Ovary (tissue), 9 donors: ENCODE data around the gene ARHGAP44. TPM values are rescaled to one million over a fixed set of nuclear protein-coding genes. Genes with fewer than 3 reads are reported as not detected.
"Not testable (repeated sequence)": the region's sequence is repeated elsewhere in the genome, so short reads cannot be mapped to it uniquely, and the experiment has no call there.

ENCODE experiments used
- DNase-seq, 5 donors: peaks; one replicate each; pipeline ENCODE4 v3.0.0-alpha.2; 2019 to 2020
- H3K27ac ChIP-seq, 2 donors: fragments of 200-600 bp; one replicate each; pipeline versions ENCODE4 v1.5.1 to v1.8.0; 2019 to 2022
- H3K27me3 ChIP-seq: fragments of 200-600 bp; one replicate; pipeline ENCODE4 v1.8.0; 2022
- H3K36me3 ChIP-seq: fragments of 200-600 bp; sonication (generic); one replicate; pipeline ENCODE4 v1.5.1; 2019
- H3K4me1 ChIP-seq: one replicate; pipeline ENCODE4 v1.8.1; 2013; ENCODE audit warnings: mild to moderate bottlenecking, moderate library complexity; ENCODE audit not compliant: insufficient read depth
- H3K4me3 ChIP-seq: fragments of 200-600 bp; sonication (generic); one replicate; pipeline ENCODE4 v1.5.1; 2017
- H3K9me3 ChIP-seq, 2 donors: fragments of 200-600 bp in 1 of 2; sonication (generic) in 1 of 2; one replicate each; pipeline versions ENCODE4 v1.5.1 to v1.8.1; 2013 to 2019; ENCODE audit warnings: mild to moderate bottlenecking in 1 of 2, moderate library complexity in 1 of 2
- EP300 ChIP-seq: sonication (generic); formaldehyde crosslinking; IDR thresholded peaks from one replicate; pipeline ENCODE4 v1.6.1; 2017; ENCODE audit warnings: antibody characterized with exemption
- POLR2A ChIP-seq: fragments of 450-650 bp; IDR thresholded peaks from one replicate; pipeline ENCODE4 v1.6.1; 2017; ENCODE audit warnings: antibody characterized with exemption, mild to moderate bottlenecking, moderate library complexity
- WGBS, 3 donors: extraction: QIAGEN DNeasy Blood & Tissue Kit in 1 of 3; methylation state at CpG; one replicate each; pipeline versions ENCODE4 v1.1.5 to v1.1.7; 2013 to 2017; 5-methylcytosine and 5-hydroxymethylcytosine counted together
- intact Hi-C, 4 donors: fragments of 100-400 bp; cut with DNase I; formaldehyde crosslinking; loops; one replicate each; pipeline versions ENCODE4 v1.11.0 to v1.15.1; 2022 to 2023
- polyA plus RNA-seq, 2 donors: library from polyadenylated mRNA; stranded (reverse); fragments of 200-250 nt in 1 of 2; fragments of 350-450 nt in 1 of 2; fragmentation: Illumina TruSeq in 1 of 2; extraction: RNeasy Lipid Tissue Mini Kit (QIAGEN cat#74804) in 1 of 2; gene quantifications; one replicate each; pipeline ENCODE4 v1.2.3, GENCODE V29; 2013 to 2014
- total RNA-seq, 7 donors: library from RNA; depleted of rRNA in 2 of 7; stranded (reverse); fragments of >200 nt in 2 of 7; fragmentation: NEBNext Ultra II Directional in 3 of 7; extraction: Animal tissue kit (Norgen Biotek cat#: 25700) in 3 of 7; gene quantifications; one replicate each; pipeline versions ENCODE4 v1.1.0 to v1.2.4, GENCODE V29; 2016 to 2023
- TF ChIP-seq, protein P1 (sequence below), 3 donors: fragments of 450-650 bp in 2 of 3; fragments of 200-600 bp in 1 of 3; IDR thresholded peaks; one replicate each; pipeline versions ENCODE4 v1.5.1 to v1.8.0; 2016 to 2022; ENCODE audit warnings: antibody characterized with exemption in 3 of 3, mild to moderate bottlenecking in 1 of 3
- donor health status: DM: no; HTN: no; CAD: no; lungs with moderate emphysema.
- donor health status: DM: no; HTN: no; CAD: no.
- donor health status: Bipolar disorder and iron deficiency.
- donor health status: DM: yes; HTN: yes; CAD: no.
- donor health status: DM: no; HTN: no; CAD: no.
- donor health status: DM: yes; HTN: yes; CAD: no.

The ARHGAP44 gene
- total and polyA plus RNA-seq, 9 donors, result 6.8 to 16.5 (median 9.9) TPM

DNA sequence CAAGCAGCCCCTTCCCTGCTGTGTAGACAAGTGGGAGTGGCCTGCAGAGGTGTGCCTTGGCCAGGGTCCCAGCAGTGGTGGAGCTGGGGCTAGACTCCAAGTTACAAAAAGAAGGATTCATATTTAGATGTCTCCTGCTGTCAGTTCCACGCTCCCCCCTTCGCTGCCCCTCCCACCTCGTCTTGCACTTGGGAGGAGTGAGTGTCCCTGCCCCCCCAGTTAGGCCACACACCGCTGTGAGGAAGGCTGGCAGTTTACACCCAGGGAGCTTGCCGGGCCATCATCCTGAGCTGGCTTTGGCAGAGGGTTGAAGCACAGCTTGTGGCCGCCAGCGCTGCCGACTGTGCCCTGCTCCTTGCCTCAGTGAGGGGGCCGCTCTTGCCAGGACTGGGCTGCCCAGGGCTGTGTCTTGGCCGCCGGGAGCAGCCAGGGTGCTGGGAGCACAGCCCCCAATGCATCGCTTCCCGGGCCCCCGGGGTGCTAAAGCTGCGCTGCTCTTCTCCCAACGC lies 184.3 kb downstream of the ARHGAP44 start:
- Histone ChIP-seq H3K27ac (no peak overlapping the region), H3K9me3 (no peaks in the 10 kb centered on the region)

DNA sequence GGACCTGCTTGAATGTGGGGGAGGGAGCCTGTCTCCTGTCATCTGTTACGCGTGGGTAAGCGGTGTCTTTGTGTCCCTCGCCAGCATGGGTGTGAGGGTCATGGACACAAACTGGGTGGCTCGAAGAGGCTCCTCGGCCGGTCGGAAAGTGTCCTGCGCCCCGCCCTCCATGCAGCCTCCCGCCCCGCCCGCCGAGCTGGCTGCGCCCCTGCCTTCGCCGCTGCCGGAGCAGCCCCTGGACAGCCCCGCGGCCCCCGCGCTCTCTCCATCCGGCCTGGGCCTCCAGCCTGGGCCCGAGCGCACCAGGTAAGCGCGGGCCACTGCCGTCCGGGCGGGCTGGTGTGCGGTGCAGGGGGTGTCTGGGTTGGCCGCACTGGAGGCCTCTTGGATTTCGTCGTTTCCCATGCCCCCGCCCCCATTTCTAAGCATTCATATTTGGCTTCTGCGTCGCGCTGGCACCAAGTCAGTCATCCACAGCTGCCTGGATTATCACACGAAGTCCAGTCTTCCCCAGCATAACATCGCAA lies 184.8 kb downstream of the ARHGAP44 start:
- intact Hi-C loops, result no loop called here
- Histone ChIP-seq H3K4me1 (peaks cover 6% of the 10 kb centered on the region), H3K9me3 (no peaks in the 10 kb centered on the region), H3K4me3 (peak overlapping the region; percentile 26), H3K27ac (no peak overlapping the region), H3K27me3 (no peaks in the 10 kb centered on the region), H3K36me3 (no peaks in the 10 kb centered on the region)
- peak in 2 of 5 donors; percentile 36 to 51 for DNase-seq
- TF ChIP-seq, protein P1, sequence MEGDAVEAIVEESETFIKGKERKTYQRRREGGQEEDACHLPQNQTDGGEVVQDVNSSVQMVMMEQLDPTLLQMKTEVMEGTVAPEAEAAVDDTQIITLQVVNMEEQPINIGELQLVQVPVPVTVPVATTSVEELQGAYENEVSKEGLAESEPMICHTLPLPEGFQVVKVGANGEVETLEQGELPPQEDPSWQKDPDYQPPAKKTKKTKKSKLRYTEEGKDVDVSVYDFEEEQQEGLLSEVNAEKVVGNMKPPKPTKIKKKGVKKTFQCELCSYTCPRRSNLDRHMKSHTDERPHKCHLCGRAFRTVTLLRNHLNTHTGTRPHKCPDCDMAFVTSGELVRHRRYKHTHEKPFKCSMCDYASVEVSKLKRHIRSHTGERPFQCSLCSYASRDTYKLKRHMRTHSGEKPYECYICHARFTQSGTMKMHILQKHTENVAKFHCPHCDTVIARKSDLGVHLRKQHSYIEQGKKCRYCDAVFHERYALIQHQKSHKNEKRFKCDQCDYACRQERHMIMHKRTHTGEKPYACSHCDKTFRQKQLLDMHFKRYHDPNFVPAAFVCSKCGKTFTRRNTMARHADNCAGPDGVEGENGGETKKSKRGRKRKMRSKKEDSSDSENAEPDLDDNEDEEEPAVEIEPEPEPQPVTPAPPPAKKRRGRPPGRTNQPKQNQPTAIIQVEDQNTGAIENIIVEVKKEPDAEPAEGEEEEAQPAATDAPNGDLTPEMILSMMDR (IDR thresholded peaks at IDR 0.05), result no peak
- TF ChIP-seq EP300, result no peak
- no peak for TF ChIP-seq POLR2A
- WGBS, 3 donors, result 1% methylated on average over 27 to 40 of the region's 40 CpGs

More for the DNA sequence above, 184.3 kb downstream of the ARHGAP44 start:
- Histone ChIP-seq H3K27me3 (no peaks in the 10 kb centered on the region), H3K4me3 (peak overlapping the region; percentile 26), H3K4me1 (peaks cover 6% of the 10 kb centered on the region), H3K36me3 (no peaks in the 10 kb centered on the region)
- 6 to 8% (median 6%) methylated on average over 6 to 16 of the region's 16 CpGs for WGBS, 3 donors
- DNase-seq, result peak in 1 of 5 donors; percentile 29
- TF ChIP-seq, protein P1 (IDR thresholded peaks at IDR 0.05), result no peak
- TF ChIP-seq EP300, result no peak
- TF ChIP-seq POLR2A, result no peak
- intact Hi-C loops, result no loop called here

DNA sequence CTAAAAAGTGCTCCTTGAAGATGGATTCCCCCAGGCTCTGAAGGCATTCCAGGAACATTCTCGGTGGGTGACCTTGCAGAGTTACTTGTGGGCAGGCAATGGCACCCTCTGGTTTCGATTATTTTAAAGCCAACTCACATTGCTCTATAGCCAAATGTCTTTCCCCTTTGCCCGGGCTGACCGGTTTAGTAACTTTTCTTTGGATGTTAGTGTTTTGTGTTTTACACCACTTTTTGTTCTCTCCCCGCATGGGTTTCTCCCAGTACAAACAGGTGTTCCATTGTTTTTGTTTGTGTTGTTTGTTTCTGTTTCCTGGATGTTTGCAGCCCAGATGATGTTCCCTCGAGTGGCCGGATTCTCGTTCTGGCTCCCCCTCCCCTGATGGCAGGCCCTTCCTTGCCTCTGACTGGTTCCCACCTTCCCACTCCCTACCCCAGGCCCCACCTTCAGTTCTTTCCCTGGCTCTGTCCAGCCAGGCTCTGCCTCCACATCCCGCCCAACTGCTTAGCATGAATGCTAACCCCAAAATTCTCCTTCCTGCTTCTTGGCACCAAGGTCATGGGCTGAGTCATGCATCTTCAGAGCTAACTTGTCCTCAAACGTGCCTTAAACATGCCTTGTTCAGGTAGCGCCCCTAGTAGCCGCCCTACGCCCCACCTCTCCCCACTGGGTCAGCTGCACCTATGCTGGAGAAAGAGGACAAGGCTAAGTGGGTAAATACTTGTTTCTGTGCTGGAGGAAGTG lies 187.9 kb downstream of the ARHGAP44 start:
- intact Hi-C loops, result no loop called here

DNA sequence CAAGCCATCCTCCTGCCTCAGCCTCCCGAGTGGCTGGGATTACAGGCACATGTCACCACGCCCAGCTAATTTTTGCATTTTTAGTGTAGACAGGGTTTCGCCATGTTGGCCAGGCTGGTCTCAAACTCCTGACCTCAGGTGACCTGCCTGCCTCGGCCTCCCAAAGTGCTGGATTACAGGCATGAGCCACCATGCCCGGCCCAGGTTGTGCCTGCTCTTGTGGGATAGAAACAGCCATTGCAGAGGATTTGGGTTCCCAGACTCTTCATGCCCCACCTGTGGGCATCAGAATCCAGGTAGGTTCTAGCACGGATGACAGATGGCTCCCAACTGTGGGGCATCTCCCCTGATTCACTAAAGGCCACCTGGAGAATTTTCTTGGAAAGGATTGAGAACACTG lies 189.5 kb downstream of the ARHGAP44 start:
- H3K27ac ChIP-seq, H3K9me3 ChIP-seq, H3K4me1 ChIP-seq, H3K36me3 ChIP-seq, intact Hi-C loops, H3K4me3 ChIP-seq, H3K27me3 ChIP-seq, DNase-seq: not testable (repeated sequence)
- WGBS, 3 donors, result 93 to 97% (median 96%) methylated on average over 6 of the region's 6 CpGs

More for the DNA sequence above, 187.9 kb downstream of the ARHGAP44 start:
- Histone ChIP-seq H3K4me3 (no peak overlapping the region), H3K27ac (no peak overlapping the region), H3K4me1 (peaks cover 6% of the 10 kb centered on the region), H3K9me3 (no peaks in the 10 kb centered on the region), H3K36me3 (no peaks in the 10 kb centered on the region), H3K27me3 (no peaks in the 10 kb centered on the region)
- DNase-seq, result no peak
- TF ChIP-seq, protein P1 (IDR thresholded peaks at IDR 0.05), result no peak
- TF ChIP-seq POLR2A, result no peak
- TF ChIP-seq EP300, result no peak
- WGBS, 3 donors, result 74 to 81% (median 78%) methylated on average over 13 of the region's 13 CpGs

DNA sequence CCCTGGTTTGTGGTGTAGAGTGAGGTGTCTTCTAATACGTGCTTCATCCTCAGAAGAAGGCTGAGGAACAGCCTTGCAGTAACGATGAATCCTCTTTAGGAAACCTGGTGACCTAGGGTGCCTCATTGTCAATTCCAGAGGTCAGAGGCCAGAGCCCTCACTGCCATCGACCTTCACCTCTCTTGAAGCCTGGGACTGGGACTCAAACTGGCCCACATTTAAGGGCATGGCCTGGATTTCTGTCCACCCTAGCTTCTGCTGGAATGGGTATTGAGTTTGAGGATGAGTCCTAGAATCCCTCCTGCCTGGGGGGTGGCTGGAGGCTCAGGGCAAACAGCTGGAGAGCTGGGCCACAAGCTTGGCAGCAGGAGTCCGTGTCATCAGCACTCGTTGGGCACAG lies 189.9 kb downstream of the ARHGAP44 start:
- 89 to 95% (median 92%) methylated on average over 5 of the region's 5 CpGs for WGBS, 3 donors
- DNase-seq, result no peak
- Histone ChIP-seq H3K4me3 (no peak overlapping the region), H3K27ac (no peak overlapping the region), H3K4me1 (no peaks in the 10 kb centered on the region), H3K27me3 (no peaks in the 10 kb centered on the region), H3K9me3 (no peaks in the 10 kb centered on the region), H3K36me3 (no peaks in the 10 kb centered on the region)
- TF ChIP-seq EP300 (no peak), POLR2A (no peak)
- TF ChIP-seq, protein P1 (IDR thresholded peaks at IDR 0.05), result no peak
- intact Hi-C loops, result no loop called here
